NCI-H774 (cell line): ENCODE measurements around the gene ZNF74.
"Not testable (repeated sequence)": the region's sequence is repeated elsewhere in the genome, so short reads cannot be mapped to it uniquely, and the experiment has no call there.

Experiments
- DNase-seq: peaks from one replicate; lab custom pipeline; 2025; lab: John Stamatoyannopoulos, UW

The ZNF74 gene

DNA sequence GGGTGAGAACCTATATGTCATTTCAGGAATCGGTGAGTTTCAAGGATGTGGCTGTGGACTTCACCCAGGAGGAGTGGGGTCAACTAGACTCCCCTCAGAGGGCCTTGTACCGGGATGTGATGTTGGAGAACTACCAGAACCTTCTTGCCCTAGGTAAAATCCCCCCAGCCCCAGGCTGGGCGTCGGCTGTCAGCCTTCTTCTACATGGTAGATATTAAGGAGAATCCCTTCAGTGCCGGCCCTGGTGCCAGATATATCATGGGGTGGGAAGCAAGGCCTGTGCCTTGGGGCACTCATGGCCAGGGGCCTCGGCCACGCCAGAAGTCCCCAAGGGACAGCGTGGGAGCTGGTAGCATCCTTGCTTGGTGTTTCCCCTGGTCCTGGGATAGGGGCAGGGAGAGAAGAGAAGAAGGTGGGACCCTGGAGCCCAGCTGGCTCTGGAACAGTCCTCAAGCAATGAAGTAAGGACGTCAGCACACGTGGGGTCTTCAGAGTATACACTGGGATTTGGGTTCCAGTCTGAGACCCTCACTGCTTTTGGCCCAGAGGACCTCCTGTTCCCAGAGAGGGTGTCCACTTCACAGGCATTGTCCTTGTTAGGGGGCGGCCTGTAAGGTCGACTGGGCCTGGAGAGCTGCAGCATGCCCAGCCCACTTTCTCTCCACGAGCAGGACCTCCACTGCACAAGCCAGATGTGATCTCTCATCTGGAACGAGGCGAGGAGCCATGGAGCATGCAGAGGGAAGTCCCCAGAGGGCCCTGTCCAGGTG, 6.8 kb downstream of the ZNF74 start:
- no peak for DNase-seq

GRCh38 chr22:20401376-20402014, 7.5 kb downstream of the ZNF74 start:
- DNase-seq, result no peak

- DNase-seq, result no peak
These were observed 9.2 kb downstream of the ZNF74 start for GRCh38 chr22:20402960-20403778.

GRCh38 chr22:20403779-20404140, 9.8 kb downstream of the ZNF74 start:
- no peak for DNase-seq

GRCh38 chr22:20404881-20405280, 10.9 kb downstream of the ZNF74 start:
- DNase-seq, result no peak

GRCh38 chr22:20405291-20405930, 11.5 kb downstream of the ZNF74 start:
- no peak for DNase-seq

- DNase-seq, result no peak
These were observed 12.2 kb downstream of the ZNF74 start for GRCh38 chr22:20405931-20406685.

DNA sequence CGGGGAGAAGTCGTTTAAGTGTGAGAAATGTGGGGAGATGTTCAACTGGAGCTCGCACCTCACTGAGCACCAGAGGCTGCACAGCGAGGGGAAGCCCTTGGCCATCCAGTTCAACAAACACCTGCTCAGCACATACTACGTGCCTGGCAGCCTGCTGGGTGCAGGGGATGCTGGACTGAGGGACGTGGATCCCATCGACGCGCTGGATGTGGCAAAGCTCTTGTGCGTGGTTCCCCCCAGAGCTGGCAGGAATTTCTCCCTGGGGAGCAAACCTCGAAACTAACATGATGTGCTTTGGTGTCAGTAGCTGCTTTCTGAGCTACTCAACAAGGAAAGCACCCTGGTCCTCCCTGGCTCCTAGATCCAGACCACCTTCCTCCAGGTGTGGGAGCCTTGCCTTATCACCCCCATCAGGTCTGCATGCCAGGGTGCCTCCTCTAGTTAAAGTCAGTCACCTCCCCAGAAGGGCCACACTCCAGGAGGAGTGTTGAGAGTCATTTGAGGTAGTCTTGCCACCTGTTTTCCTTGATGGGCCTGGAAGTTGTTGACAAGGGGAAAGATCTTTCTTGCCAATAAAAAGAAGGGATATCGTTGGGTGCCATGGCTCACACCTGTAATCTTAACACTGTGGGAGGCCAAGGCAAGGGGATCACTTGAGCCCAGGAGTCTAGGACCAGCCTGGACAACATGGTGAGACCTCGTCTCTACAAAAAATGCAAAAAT, 12.9 kb downstream of the ZNF74 start:
- no peak for DNase-seq

DNA sequence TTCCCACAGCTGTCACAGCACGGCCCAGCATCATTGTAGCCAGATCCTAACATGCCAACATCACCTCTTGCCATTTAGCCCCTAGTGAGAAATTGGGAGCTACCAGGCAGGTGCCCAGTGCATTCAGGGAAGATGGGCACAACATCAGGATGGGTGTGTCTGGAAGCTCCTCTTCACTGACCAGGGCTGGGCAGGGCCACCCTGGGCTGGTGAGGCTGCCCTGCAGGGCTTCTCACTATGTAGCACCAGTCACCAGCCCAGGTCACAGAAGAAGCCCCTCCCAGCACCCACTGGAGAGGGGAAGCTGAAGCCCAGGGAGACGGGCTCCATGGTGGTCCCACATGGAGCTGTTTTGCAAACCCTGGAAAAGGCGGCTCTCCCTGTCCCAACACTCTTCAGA, 13.9 kb downstream of the ZNF74 start:
- DNase-seq, result no peak

- no peak for DNase-seq
These were observed 14.9 kb downstream of the ZNF74 start for GRCh38 chr22:20408891-20409290.

DNA sequence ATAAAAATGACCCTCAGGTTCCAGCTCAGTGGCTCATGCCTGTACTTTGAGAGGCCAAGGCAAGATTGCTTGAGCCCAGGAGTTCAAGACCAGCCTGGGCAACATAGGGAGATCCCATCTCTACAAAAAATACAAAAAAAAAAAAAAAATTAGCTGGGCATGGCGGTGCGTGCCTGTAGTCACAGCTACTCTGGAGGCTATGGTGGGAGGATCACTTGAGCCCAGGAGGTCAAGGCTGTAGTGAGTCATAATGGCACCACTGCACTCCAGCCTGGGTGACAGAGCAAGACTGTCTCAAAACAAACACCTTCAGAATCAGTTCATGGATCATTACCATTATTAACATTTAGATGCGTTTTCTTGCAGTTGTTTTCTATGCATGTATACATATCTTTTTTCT, 15.4 kb downstream of the ZNF74 start:
- DNase-seq, result not testable (repeated sequence)

DNA sequence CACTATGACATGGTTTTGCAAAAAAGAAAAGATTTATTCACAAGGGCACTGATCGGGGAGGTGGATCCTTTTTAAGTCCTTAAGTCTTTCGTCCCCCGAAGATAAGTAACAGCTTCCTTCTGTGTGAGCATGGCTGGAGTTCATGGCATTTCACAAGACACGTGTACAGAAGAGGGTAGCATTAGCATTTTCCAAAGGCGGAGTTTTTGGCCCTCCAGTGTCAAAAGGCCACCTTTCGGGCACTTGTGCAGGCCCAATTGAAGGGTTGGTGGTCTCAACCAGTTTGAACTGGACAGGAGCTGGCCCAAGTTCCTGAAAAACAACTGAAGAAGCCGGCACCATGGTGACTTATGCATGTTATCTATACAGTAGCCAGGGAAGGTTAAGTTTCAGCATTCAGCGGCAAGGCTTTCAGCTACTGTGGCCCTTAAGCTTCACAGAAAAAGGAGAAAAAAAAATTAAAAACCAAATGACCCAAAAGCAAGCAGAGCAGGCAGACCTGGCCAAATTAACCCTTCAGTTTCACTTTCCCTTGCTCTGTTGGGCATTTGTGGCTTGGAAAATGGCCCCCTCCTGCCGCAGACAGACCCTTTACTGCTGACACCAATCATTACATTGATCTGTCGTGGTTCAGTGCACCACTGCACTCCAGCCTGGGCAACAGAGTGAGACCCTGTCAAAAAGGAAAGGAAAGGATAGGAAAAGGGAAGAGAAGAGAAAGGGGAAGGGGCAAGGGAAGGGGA, 18.7 kb downstream of the ZNF74 start:
- no peak for DNase-seq

GRCh38 chr22:20413217-20414058, 19.5 kb downstream of the ZNF74 start:
- no peak for DNase-seq

DNA sequence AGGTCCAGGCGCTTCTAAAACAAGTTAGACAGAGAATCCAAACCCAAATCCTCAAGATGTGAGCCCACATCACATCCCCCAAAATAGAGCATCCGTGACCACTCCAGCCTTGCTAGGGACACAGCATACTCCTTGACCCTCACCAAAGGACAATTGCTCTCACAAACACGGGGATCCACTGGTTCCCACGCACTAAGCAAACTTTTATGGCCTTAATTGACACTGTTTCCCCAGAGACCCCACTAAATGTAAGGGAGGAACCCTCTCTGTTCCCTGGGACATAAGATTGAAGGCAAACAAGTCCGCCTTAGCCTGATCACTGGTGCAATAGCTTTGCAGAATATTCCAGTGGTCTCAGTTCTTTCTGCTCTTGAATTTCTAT, 20.1 kb downstream of the ZNF74 start:
- DNase-seq, result no peak

DNA sequence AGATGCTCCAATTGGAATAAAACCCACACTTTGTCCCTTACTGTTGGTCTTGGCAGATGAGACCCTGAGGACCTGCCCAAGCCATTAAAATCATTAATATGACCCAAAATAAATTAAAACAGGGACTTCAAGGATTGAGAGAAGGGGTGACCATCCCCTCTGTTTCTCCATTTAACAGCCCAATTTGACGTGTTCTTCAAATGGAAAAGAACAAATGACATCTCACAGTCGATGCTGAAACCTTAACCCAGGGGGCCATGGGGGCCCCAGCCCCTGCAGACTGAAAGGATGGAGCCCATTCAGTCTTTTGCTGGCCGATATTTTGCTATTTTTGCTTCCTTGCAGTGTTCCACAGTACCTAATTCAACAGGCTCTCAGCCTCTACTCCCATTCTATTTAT, 20.5 kb downstream of the ZNF74 start:
- no peak for DNase-seq

GRCh38 chr22:20415241-20415640, 21.3 kb downstream of the ZNF74 start:
- DNase-seq, result not testable (repeated sequence)

DNA sequence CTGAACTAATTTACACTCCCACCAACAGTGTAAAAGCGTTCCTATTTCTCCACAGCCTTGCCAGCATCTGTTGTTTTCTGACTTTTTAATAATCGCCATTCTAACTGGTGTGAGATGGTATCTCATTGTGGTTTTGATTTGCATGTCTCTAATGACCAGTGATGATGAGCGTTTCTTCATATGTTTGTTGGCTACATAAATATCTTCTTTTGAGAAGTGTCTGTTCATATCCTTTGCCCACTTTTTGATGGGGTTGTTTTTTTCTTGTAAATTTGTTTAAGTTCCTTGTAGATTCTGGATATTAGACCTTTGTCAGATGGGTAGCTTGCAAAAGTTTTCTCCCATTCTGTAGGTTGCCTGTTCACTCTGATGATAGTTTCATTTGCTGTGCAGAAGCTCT, 21.7 kb downstream of the ZNF74 start:
- not testable (repeated sequence) for DNase-seq

DNA sequence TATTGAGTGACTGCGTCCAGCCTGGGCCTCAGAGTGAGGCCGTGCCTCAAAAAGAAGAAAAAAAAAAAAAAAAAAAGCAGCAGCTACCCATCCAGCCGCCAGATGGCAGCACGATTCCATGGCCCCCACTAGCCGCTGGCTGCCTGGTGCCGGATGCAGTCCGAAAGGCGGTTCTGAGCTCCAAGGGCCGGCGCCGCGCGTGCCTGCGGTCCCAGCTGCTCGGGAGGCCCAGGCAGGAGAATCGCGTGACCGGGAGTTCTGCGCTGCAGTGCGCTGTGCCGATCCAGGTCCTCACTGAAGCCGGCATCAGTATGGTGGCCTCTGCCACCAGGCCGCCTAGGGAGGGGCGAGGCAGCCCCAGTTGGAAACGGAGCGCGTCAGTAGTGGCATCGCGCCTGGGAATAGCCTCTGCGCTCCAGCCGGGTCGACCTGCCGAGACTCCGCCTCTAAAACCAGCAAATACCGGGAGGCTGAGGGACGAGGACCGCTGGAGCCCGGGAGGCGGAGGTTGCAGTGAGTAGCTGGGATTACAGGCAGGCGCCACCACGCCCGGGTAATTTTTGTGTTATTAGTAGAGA, 24.3 kb downstream of the ZNF74 start:
- DNase-seq, result peak; percentile 65

DNA sequence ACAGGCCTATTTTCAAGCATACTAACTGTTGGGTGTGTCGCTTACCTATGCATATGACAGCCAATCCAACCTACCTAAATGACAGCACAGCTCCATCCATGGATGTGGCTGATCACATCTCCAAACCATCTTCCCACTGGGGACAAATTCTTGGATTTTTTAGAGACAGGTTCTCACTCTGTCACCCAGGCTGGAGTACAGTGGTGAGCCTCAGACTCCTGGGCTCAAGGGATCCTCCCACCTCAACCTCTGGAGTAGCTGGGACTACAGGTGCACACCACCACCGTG, 25.7 kb downstream of the ZNF74 start:
- no peak for DNase-seq
